Coronary artery (tissue), 2 donors: Measurements from ENCODE around the gene FLVCR2.

Source experiments
- DNase-seq: peaks from one replicate; pipeline ENCODE4 v3.0.0-alpha.2; 2017; ENCODE audit warnings: low spot score
- H3K27ac ChIP-seq, 2 donors: fragments of 200-600 bp; sonication (generic); one replicate each; pipeline ENCODE4 v1.5.1; 2016 to 2019
- H3K4me3 ChIP-seq: fragments of 200-600 bp; sonication (generic); 2 replicates; pipeline ENCODE4 v1.5.1; 2016; ENCODE audit warnings: mild to moderate bottlenecking, moderate library complexity
- TF ChIP-seq, protein P1 (sequence below): fragments of 200-600 bp; sonication (generic); IDR thresholded peaks from one replicate; pipeline ENCODE4 v1.5.1; 2019; ENCODE audit warnings: antibody characterized with exemption

FLVCR2 gene

DNA sequence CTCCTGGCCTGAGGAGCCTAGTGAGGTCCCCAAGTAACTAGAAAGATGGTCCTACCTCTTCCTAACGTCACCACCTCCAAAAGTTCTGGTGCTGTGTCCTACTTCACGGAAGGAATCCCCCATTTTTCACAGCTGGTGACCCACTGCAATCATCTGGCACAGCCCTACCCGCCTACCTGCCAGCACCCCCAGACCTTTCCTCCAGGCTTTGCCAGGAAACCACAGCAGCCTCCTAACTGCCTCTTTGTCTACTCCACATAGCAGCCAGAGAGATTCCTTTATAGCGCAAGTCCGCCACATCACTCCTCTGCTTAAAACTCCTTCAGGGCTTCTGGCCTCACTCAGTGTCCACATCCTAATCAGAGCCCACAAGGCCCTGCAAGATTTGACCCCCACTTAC, 13.4 kb upstream of the FLVCR2 start:
- H3K4me3 ChIP-seq: no peak overlapping the region
- DNase-seq: no peak
- TF ChIP-seq, protein P1, sequence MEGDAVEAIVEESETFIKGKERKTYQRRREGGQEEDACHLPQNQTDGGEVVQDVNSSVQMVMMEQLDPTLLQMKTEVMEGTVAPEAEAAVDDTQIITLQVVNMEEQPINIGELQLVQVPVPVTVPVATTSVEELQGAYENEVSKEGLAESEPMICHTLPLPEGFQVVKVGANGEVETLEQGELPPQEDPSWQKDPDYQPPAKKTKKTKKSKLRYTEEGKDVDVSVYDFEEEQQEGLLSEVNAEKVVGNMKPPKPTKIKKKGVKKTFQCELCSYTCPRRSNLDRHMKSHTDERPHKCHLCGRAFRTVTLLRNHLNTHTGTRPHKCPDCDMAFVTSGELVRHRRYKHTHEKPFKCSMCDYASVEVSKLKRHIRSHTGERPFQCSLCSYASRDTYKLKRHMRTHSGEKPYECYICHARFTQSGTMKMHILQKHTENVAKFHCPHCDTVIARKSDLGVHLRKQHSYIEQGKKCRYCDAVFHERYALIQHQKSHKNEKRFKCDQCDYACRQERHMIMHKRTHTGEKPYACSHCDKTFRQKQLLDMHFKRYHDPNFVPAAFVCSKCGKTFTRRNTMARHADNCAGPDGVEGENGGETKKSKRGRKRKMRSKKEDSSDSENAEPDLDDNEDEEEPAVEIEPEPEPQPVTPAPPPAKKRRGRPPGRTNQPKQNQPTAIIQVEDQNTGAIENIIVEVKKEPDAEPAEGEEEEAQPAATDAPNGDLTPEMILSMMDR: no peak
- no peak overlapping the region for H3K27ac ChIP-seq

DNA sequence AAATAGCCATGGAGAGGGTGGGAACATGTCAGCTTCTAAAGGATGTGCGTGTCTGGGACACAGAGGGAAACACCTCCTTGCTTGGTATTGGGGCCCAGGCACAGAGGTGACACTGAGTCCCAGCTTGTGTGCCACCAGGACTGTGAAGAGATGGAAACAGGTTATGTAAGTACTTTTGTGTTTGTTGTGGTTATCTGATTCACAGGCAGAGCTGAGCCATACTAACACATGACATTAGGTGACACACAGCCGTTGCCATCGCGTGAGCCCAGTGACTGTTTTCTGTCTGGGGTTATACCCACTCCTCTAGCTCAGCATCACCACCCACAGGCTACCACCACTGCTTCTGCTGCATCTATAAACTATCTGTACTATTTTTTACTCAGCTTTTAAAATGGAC, 12.1 kb upstream of the FLVCR2 start:
- no peak for DNase-seq
- TF ChIP-seq, protein P1: no peak
- Histone ChIP-seq H3K4me3 (no peak overlapping the region), H3K27ac (no peak overlapping the region)

GRCh38 chr14:75566752-75567151, 11.7 kb upstream of the FLVCR2 start:
- no peak overlapping the region for H3K4me3 ChIP-seq
- H3K27ac ChIP-seq: no peak overlapping the region
- TF ChIP-seq, protein P1: no peak
- no peak for DNase-seq

DNA sequence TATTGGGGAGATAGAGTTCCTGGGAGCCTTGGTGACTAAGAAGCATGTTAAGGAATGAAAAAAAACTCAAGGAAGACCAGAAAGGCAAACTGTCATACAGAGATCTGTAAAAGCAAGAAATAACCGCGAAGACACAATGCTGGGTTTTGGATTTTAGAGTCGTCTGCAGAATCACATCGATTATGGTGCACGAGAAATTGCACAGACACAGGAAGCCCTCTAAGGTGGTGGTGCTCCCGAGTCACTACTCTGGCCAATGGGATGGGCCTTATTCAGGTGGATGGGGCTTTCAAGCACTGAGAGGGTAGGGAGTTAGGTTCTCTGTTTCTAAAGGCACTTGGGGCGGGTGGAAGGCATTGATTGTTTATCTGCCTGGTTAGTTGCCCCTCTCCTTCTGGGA, 10.3 kb upstream of the FLVCR2 start:
- DNase-seq: no peak
- Histone ChIP-seq H3K27ac (no peak overlapping the region), H3K4me3 (no peak overlapping the region)
- TF ChIP-seq, protein P1: no peak

GRCh38 chr14:75568791-75569190, 9.6 kb upstream of the FLVCR2 start:
- Histone ChIP-seq H3K27ac (no peak overlapping the region), H3K4me3 (no peak overlapping the region)
- no peak for DNase-seq
- TF ChIP-seq, protein P1: no peak

DNA sequence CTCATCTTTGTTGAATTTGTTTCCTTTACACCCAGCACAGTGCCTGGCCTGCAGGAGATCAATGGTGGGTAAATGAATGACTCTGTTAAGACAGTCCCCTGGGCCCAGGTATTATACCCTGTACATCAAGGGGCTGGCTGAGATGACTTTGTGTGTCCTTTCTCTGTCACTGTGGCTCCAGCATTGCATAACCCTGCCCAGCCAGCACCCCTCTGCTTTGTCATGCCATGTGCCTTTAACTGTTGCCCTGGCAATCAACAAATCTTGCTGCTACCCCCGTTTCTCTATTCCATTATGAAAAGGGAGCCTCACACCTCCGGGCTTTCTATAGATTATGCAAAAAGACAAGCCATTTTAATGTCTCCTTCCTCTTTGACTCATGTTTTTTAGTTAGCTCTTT, 7.6 kb upstream of the FLVCR2 start:
- TF ChIP-seq, protein P1: no peak
- no peak for DNase-seq
- H3K27ac ChIP-seq: no peak overlapping the region

DNA sequence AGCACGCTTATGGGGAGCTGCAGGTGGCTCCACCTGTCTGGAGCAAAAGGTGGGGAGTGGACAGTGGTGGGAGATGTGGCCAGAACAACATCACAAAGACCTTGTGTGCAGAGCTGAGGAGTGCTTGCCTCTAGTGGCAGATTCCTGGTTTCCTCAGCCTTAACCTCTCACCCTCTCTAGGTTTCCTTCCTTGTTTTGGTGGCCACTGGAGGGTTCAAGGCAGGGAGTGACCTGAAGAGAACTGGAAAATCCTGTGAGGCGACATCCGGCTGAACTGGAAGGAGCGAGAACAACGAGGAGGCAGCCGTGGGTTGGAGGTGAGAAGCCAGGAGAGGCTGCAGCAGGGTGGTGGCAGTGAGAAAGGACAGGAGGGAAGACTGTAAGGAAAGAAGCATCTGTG, 6.3 kb upstream of the FLVCR2 start:
- Histone ChIP-seq H3K4me3 (no peak overlapping the region), H3K27ac (no peak overlapping the region)
- TF ChIP-seq, protein P1: no peak
- DNase-seq: no peak

More for the DNA sequence above, 7.6 kb upstream of the FLVCR2 start:
- H3K4me3 ChIP-seq: no peak overlapping the region
